Amniotic stem cell (primary cell): Measurements from ENCODE around the gene ETV4.
"Not testable (repeated sequence)": the region's sequence is repeated elsewhere in the genome, so short reads cannot be mapped to it uniquely, and the experiment has no call there.

ENCODE experiments used
- DNase-seq: peaks from one replicate; lab custom pipeline; 2025; lab: John Stamatoyannopoulos, UW

Gene ETV4

DNA sequence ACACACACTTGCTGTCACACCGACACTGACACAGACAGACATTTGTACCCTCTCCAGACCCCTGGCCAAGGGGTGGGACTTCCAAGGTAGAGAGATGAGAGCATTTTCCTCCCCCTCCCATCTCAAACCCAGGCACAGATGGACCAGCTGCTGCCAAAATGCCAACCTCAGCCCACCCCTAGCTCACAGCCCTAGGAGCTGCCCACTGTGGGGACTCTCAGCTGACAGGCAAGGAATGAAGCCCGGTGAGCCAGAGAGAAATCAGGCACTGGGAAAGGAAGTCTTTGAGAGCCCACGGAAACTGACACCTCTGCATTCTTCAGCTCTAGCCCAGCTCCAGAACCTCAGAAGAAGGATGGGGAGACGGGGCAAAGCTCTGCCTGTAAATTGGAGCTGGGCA, 2.8 kb downstream of the ETV4 start:
- DNase-seq: no peak

DNA sequence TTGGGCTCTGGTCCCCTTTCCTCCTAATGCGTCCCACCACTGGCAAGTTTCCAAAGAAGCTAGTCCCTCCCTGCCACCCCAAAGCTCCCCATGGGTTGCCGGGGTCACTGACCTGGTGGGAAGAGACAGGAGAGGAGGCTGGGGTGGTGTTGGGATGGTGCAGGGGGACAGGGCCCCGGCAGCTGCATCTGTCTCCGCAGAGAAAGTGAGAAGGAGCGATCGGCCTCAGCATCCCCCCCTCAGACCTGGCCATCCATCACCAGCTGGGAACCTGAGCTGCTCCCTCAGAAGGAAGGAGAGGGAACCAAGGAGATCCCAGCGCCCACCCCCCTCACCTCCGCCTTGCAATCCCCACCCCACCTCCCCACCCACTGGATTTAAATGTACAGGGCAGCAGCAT, 3.3 kb downstream of the ETV4 start:
- no peak for DNase-seq

DNA sequence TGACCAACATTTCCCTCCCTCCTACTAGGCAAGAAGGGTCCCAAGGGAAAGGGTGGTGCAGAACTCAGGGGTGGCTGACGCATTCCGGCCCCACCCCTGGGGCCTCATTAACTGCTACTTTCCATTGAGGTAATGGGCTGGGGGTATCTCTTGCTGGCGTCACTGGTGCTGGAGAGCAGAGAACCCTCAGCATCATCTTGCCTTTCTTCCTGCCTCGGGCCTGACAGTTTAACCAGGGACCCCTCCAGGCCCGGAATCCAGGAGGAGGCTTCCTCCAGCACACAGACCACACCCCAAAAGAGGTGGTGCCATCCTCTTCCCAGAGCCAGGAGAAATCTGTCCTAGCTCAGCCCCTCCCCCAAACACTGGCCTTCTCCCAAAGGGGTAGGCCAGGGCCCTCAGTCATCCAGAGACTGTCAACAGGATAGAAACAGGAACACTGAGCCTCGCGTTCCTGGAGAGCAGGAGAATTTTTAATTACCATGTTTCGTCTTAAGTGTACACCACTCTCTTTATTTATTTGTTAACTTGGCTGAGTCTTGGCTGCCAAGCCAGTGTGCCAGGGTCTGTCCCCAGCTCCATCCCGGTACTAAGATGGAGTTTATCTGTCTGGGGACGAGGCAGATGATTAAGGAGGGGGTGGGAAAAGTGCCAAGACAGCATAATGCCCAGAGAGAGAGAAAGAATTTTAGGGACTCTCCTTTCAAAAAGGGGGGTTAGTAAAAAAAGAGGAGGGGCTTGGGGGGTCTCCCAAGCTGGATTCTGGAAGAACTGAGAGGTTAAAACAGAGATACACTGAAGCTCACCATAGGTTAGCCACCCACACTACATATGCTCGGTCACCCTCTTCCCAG, 5.1 kb downstream of the ETV4 start:
- DNase-seq: no peak

DNA sequence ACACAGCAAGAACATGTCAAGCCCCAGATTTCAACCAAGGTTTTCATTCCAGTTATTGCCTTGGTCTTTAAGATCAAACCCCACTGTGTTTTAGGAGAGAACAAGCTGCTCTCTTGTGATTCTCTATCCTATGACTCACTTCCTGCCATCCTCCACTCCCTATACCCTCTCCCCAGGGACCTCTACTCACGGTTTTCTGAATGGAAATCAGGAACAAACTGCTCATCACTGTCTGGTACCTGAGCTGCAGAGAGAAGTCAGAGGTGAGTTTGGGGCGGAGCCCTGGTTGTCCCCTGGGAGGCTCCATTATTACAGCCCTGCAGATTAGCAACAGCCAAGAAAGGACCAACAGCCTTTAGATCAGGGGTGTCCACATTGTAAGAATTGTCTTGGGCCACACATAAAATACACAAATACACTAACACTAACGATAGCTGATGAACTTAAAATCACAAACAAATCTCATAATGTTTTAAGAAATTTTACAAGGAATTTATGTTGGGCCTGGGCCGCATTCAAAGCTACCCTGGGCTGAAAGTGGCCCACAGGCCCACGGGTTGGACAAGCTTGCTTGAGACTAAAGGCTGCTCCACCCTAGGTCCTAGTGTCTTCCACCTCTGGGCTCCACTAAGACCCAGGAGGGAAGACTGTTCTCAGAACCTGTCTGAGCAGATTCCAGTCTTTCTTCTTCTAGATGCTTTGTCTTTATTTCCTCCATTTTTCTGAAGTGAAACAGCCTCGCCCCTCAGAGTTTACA, 9.7 kb downstream of the ETV4 start:
- peak; percentile 37 for DNase-seq

DNA sequence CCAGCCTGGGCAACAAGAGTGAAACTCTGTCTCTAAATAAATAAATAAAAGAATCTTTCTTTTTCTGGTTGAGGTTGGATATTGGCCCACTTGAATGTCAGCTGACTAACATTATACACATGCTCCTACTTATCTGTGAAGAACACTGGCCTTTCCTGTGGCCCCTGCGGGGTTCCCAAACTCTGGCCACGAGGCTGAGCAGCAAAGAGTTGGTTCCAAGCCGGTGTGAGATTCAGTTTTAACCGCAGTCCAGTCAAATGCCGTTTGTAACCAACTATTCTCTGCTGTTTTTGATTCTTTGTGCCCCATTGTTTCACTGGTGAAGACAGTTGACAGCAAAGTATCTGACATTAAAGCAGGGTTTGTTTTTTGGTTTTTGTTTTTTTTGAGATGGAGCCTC, 11.2 kb downstream of the ETV4 start:
- no peak for DNase-seq

DNA sequence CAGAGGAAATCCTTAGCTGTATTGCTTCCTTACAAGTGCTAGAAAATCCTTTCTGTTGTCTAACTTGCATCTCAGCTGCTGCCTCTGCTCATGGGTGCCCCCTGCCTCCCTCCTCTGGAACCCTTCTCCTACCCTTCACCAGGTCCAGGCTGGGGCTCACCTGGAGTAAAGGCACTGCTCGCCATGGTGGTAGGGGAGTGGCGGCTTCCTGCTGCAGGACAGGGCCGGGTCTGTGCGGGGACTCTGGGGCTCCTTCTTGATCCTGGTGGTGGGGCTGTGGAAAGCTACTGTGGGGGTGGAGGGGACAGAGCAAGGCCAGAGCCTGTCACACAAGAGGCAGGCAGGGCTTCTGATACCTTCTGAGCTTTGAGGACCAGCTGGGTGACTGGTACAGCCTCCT, 12.4 kb downstream of the ETV4 start:
- no peak for DNase-seq

DNA sequence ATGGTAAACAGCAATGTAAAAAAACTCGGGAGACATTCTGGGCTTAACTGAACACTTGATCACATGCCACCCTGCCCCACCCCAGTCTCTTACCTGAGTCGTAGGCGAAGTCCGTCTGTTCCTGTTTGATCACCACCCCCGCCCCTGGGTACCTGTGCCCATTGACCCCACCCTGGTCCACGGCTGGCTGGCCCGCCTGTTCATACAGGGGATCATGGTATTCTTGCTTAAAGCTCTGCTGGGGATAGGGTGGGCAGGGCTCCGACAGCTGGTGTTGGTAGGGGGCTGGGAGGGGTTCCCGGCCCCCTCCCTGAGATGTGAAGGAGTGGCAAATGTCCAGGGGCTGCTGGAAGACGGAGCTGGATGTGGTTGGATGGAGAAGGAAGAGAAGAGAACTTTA, 13.6 kb downstream of the ETV4 start:
- no peak for DNase-seq

DNA sequence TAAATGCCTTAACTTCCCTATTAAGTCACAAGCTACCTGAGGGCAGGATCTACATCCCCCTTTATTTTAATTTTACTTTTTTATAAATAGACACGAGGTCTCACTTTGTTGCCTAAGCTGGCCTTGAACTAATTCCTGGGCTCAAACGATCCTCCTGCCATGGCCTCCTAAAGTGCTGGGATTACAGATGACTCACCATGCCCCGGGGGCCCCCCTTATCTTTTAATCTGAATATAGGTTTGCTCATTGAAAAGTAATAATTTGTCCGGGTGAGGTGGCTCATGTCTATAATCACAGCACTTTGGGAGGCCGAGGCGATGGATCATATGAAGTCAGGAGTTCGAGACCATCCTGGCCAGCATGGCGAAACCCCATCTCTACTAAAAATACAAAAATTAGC, 14.2 kb downstream of the ETV4 start:
- no peak for DNase-seq

DNA sequence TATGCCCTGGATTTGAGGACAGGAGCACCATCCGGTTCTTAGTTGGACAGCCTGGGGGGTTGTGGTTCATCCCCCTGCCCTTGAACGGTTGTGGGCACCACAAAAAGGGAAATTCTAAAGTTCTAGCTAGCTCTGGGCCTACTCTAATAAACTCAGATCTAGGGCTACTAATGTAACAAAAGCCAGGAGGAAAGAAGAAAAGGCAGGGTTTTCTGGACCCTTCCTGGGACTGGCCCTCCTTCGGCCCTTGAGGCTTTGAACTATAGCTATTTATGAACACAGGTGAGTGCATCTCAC, 15.1 kb downstream of the ETV4 start:
- no peak for DNase-seq

DNA sequence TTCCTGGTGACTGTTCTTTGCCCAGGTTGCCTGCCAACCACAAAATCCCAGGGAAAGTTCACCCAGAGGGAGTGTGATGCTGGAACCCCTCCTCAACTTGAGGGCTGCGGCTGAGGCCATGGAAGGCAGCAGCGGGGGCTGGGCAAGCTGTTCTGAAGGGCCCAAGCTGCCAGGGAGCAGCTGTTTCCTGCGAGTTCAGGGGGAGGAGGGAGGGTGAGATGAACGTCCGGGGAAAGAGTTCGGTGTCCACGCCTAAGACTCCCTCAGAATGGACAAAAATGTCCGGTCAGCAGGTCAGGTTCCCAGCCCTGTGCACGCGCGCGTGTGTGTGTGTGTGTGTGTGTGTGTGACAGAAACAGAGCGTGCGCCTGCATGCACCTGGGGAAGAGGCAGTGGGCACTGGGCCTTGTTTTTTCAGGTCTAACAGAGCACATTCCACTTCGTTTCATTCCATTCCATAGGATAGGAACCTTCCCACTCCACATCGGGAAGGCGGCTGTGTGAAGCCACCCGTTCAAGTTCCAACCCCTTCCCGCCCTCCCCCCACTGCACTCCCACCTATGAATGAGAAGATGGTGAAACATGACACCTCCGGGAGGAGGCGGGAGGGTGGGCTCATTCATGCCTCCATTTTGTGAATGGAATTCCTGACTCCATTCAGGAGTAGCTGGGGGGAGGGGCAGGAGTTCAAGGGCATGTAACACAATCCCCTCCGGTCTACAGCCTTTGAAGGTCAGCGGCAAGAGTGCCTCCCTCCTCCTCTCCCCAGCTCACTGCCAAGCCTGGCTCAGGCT, 15.7 kb downstream of the ETV4 start:
- DNase-seq: peak; percentile 63

DNA sequence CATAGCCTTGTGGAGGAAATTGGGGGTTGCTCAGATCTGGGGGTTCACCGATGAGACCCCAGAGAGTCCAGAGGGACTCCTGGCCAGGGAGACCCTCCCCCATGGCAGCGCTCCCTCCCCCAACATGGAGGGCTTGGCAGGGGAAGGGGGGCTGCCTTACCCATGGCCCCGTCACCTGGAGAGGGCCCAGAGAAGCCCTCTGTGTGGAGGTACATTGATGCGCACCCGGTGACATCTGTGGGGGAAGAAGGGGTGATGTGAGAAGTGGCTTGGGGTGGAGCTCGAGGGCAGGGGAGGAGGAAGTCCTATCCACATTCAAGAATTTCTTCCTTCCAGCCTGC, 16.2 kb downstream of the ETV4 start:
- no peak for DNase-seq

DNA sequence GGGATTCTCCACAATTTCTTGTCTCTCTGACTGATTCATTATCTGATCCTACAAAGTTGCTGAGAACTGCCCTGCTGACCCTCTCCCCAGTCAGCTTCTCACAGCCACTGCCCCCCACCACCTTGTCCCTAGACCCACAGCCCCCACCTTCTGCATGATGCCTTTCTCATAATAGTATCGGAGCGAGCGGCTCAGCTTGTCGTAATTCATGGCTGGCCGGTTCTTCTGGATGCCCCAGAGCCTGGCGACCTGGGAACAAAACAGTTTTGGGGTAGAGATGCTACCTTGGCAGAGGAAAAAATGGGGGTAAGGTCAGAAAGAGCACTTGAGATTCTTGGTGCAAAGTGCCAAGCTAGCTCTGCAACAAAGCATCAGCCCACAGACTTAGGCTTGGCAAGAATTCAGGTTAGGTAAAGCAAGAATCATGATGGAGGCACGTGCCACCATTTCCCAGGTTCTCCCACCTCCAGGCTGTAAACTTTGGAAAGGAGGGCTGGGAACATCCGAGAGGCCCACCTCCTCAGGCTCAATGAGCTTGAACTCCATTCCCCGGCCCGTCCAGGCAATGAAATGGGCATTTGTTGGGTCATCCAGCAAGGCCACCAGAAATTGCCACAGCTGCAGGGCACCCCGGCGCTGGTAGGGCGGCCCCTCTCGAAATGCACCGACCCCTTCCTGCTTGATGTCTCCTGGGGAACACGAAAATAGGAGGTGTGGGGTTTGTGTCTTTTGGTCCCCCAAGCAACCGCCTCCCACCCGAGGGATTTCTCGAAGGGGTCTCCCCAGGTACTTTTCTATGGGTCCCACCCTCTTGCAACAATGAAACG, 16.9 kb downstream of the ETV4 start:
- no peak for DNase-seq

DNA sequence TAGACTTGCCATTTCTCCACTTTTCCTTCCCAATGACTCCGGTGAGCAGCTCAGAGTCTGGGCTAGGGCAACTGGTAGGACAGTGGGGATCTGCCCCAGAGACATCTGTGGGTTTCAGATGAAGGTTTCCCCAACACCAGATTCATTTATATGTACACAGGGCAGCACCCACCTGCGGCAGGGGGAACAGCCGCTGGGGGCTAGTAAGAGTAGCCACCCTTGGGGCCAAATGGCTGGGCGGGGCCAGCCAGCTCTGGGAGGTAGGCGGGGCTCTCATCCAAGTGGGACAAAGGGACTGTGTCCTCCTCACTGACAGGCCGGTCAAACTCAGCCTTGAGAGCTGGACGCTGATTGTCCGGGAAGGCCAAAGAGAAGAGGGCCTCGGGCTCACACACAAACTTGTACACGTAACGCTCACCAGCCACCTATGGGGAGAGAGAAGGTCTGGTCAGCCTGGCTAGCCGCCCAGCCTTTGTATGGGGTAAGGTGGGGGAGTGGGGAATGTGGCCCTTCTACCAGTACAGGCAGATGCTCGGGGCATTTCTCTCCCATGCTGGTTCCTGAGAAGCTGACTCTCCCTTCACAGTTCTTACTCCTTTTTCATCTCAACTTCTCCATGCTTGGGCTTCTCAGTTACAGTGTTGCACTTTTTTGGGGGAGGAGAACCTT, 17.7 kb downstream of the ETV4 start:
- DNase-seq: no peak

DNA sequence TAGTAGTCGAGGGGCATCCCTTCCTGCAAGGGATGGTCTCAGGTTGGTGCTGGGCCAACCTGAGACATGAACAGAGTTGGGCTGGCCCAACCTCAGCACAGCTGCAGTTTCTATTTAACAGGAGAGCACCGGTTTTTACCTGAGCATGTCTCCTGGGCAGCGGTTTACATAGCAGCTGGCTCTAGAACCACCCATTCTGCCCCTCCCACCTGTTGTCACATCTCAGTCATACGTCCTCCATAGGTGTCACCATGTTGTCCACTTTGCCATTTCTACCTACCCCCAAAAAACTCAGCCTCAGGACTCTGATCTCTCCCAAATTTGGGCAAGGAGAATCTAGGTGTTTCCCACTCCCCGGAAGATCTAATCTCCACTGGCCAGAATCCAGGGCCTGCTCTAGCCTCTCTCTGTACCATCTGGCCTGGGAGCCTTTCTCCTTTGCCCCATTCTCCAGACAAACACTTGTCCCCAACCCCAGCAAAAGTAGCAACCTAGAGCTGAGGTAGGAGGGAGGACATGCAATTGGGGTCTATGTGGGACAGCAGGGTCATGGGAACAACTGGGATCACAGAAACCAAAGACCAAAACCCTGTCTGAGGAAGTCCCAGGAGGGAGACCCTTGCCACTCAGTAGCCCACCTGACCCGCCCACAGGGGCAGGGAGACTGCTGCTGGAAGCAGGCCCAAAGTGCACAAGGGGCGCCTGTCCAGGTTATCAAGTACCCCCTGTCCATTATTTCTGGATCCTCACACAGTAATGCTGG, 19.1 kb downstream of the ETV4 start:
- no peak for DNase-seq

DNA sequence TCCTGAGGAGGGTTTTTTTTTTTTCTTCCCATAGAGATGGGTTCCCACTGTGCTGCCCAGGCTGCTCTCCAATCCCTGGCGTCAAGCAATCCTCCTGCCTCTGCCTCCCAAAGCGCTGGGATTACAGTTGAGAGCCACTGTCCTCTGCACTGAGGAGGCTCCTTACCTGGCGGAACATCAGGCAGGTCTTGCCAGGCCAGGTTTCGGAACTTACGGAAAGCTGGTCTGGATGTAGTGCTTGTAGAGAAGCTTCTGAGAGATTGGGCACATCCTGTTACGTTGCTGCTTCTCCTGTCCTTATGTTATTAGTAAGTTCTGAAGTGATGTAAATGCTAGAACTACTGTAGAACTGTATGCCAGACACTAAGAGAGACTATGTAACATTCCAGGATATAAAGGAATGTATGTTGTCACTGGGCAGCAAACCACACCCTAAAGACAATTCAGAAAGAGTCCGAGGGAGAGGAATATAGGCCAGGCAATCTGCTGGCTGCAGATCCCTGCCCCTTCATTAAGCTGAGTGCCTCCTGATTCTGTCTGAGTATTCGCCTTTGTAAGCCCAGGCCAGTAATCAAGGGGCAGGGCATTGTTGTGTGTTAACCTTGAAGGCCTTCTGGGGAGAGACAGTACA, 21.1 kb downstream of the ETV4 start:
- DNase-seq: no peak

DNA sequence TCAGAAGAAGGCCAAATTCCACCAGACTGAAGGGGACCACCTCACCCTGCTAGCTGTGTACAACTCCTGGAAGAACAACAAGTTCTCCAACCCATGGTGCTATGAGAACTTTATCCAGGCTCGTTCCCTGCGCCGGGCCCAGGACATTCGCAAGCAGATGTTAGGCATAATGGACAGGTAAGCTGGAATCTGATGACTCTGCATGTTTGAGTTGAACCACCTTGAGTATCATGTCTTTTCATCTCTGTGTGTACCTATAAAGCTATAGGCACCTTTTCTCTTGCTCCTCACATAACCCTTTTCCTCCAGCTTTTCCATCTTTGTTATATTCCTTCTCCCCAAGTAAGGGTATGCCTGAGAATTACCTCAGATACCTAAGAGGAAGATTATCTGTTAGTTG, 24.8 kb downstream of the ETV4 start:
- DNase-seq: no peak

DNA sequence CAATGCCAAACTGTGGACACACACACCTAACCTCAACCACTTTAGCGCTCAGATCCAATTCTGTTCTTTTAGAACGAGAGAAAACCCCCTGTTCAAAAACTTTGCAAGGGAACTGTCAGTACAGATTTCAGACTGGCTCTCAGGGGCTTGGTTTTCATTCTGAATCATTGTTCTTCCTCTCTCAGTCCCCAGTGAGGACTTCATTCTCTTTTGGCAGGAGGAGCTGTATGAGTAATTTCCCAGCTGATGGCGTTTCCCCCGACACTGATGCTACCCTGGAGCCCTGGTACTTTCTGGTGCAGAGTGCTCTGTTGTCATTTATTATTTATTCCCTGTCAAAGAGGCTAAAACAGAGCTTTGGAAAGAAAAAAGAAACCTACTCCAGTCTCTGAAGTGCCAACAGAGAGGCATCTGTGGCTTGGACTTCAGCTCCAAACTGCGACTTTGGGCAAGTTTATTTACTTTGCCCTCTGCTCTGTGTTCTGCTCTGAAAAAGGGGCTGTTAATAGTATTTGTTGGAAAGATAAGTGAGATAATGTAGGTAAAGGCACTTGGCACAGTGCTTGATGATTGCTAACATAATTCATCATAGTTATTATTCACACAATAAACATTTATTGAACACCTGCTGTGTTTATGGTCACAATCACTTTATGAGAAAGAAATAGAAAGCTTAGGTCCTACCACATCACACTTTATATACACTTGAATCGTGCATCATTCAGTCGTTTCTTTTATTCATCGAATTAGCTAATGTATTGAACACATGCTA, 28.3 kb downstream of the ETV4 start:
- DNase-seq: no peak

DNA sequence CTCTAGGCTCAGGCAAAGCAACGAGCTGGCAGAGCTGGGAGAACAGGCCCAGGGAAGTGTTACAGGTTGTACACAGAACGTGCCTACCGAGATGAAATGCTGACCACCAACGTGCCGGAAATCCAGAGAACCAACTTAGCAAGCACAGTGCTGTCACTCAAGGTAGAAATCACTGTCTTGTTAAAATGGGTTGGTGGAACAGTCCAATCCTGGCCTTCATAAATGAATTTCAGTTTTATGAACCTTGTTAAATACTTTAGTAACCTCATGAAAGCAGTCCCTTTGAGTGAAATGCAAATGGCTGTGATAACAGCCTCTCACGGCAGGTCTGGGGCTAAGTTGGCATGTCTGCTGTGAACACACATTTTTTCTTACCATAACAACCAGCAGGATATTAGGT, 29.0 kb downstream of the ETV4 start:
- DNase-seq: no peak

DNA sequence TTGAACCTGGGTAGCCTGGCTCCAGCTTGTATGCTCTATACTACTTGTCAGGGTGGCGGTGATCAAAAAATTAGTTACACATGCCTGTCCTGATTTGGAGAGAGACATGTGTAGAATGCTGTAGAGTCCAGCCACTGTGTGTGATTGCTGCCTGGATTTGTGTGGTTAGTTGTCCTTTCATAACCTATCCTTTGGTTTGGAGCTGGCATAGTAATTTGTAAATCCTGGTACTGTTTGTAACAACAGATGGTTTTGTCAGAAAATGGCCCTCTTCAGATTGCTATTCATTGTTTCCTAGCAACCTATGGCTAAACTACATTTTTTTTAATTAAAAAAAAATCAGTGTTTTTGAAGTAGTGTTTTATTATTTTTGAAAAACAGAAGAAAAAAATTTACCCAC, 30.5 kb downstream of the ETV4 start:
- DNase-seq: no peak

DNA sequence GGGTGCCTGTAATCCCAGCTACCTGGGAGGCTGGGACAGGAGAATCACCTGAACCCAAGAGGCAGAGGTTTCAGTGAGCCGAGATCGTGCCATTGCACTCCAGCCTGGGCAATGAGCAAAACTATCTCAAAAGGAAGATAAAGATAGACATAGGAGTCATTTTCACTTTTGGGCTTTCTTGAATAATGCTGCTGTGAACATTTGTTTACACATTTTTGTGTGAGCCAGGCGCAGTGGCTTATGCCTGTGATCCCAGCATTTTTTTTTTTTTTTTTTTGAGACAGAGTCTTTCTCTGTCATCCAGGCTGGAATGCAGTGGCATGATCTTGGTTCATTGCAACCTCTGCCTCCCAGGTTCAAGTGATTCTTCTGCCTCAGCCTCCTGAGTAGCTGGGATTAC, 34.9 kb downstream of the ETV4 start:
- DNase-seq: not testable (repeated sequence)
